Activated naive CD8-positive, alpha-beta T cell treated with anti-CD3 and anti-CD28 coated beads, Interleukin-2, amount 50 U/mL, for 24 hours (primary cell): ENCODE results near the gene STMN1.

Experiments used
- ATAC-seq: fragments of 150-1000 bp; cut with Tn5 transposase; one replicate; pipeline ENCODE4 v1.10.0; 2021
- DNase-seq: peaks from one replicate; pipeline ENCODE4 v3.0.0; 2021
- H3K27ac Mint-ChIP-seq: one replicate; pipeline ENCODE4 v1.8.0; 2021; ENCODE audit warnings: mild to moderate bottlenecking, mixed read lengths
- H3K27me3 Mint-ChIP-seq: one replicate; pipeline ENCODE4 v1.8.0; 2021; ENCODE audit warnings: mixed read lengths
- H3K36me3 Mint-ChIP-seq: one replicate; pipeline ENCODE4 v1.8.0; 2021; ENCODE audit warnings: low read depth, mixed read lengths
- H3K4me1 Mint-ChIP-seq: one replicate; pipeline ENCODE4 v1.8.0; 2021; ENCODE audit warnings: mixed read lengths
- H3K4me3 Mint-ChIP-seq: one replicate; pipeline ENCODE4 v1.8.0; 2021; ENCODE audit warnings: mild to moderate bottlenecking, moderate library complexity, mixed read lengths
- H3K9me3 Mint-ChIP-seq: one replicate; pipeline ENCODE4 v1.8.0; 2021; ENCODE audit warnings: mixed read lengths

Gene STMN1

DNA sequence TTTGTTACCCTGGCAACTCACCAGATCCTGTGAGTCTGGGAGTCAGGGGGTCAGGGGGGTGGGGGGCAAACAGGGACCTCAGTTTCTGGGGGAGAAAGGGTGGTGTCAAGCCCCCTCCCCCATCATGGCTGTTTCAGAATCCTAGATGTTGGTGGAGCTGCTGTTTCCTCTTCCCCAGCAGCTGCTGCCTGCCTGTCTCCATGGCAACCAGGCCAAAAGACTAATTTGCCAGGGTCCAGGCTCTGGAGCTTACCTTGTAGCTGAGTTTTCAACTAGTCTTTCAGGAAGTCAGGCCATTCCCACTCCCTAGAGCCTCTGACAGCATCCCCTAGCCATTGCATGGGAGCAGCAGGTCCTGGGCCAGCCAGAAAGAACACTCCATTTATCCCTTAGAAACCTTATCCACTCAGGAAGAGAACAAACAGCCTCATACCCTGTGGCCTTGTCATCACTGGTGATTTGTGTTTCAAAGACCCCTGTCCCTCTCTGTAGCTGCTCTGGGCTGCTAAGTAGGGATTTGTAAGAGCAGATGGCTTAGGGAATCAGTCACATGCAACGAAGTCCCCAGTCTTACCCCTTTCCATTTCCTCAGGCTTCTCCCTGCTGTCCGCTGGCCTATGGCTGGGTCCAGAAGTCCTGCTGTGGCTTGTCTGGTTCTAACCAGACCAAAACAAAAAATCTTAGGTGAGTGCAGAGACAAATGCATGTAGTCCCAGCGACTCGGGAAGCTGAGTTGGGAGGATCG lies 21.5 kb upstream of the STMN1 start:
- no peak for DNase-seq
- Mint-ChIP-seq H3K27me3 (peaks cover 9% of the 10 kb centered on the region), H3K27ac (no peak overlapping the region), H3K9me3 (no peaks in the 10 kb centered on the region), H3K36me3 (no peaks in the 10 kb centered on the region), H3K4me1 (peaks cover 13% of the 10 kb centered on the region), H3K4me3 (no peak overlapping the region)
- no peak for ATAC-seq

DNA sequence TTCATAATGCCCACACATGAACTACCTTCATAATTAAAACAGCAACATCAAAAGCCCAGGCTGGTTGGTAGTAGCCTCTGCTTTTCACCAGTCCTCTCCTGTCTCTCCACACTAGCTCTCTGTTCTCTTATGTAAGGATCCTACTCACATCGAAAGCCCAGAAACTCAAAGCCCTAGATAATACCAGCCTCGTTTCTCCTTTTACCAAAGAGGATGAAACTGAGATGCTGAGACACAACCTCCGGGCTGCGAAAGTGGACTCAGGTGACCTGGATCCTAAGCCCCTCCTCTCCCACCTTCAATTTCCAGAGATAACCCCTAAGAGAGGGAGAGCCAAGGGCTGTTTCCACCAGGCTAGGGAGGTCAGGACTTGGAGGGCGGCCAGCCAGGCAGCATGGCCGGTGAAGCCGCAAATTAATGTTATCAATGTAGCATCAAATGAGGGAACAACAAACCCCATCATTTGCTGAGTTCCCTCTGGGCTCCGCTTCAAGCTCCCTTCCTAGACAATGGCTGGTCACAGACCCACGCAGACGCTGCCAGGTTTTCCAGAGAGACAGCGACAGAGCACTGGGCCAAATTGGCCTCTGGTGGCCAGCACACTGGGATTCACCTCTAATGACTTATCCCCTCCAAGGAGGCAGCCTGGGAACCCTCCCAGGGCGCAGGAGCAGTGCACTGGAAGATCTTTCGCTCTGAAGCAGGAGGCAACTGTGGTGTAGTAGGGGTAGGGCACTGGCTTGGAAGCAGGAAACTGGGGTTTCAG lies 20.7 kb upstream of the STMN1 start:
- Mint-ChIP-seq H3K4me3 (no peak overlapping the region), H3K36me3 (no peaks in the 10 kb centered on the region), H3K4me1 (peaks cover 21% of the 10 kb centered on the region), H3K27me3 (peaks cover 9% of the 10 kb centered on the region), H3K9me3 (no peaks in the 10 kb centered on the region), H3K27ac (no peak overlapping the region)
- DNase-seq: no peak
- ATAC-seq: no peak

DNA sequence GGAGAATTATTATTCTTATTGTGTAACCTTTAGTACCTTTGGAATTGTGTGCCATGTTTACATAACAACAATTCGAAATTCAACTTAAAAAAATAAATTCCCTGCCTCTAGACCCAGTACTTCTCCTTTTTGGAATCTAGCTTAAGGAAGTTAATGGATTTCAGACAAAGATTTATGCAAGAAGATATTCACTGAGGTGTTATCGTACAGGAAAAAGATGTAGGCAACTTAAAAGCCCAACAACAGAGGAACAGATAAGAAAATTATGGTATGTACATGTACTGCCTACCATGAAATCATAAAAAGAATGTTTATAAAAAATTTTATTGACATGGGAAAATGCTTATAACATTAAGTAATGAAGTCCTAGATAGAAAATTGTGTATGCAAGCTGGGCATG lies 18.2 kb upstream of the STMN1 start:
- DNase-seq: no peak
- H3K27me3 Mint-ChIP-seq: peaks cover 9% of the 10 kb centered on the region
- H3K4me3 Mint-ChIP-seq: no peak overlapping the region
- ATAC-seq: no peak
- no peak overlapping the region for H3K27ac Mint-ChIP-seq
- H3K9me3 Mint-ChIP-seq: no peaks in the 10 kb centered on the region
- H3K36me3 Mint-ChIP-seq: no peaks in the 10 kb centered on the region
- H3K4me1 Mint-ChIP-seq: peaks cover 23% of the 10 kb centered on the region

DNA sequence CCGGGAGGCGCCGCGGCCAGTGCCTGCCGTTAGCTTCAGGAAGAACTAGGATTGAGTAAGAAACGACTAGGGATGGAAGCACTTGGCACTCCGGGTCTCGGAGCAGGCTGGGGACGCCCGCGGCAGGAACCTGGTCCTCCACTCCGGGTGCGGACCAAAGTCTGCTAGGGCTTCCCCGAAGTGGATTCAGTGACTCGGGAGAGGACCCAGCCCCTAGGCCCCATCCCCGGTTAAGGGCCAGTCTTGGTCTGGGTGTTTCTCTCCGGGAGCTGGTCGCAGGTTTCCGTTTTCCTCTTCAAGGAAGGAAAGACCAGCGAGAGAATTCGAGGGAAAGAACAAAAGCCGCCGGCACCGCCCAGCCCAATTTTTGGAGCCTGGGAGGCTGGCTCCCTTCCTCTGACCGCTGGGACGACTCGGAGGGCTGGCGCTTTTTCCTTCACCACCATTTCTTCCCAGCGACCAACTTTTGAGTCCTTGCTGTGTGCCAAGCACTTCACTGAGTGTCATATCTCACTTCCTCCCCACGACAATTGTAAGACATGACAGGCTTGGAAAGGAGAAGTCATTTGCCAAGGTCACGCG lies 16.8 kb upstream of the STMN1 start:
- ATAC-seq (peak; percentile 37), DNase-seq (peak; percentile 35)
- Mint-ChIP-seq H3K36me3 (no peaks in the 10 kb centered on the region), H3K27me3 (peaks cover 9% of the 10 kb centered on the region), H3K4me3 (peak overlapping the region; percentile 73), H3K4me1 (peaks cover 28% of the 10 kb centered on the region), H3K27ac (no peak overlapping the region), H3K9me3 (no peaks in the 10 kb centered on the region)

DNA sequence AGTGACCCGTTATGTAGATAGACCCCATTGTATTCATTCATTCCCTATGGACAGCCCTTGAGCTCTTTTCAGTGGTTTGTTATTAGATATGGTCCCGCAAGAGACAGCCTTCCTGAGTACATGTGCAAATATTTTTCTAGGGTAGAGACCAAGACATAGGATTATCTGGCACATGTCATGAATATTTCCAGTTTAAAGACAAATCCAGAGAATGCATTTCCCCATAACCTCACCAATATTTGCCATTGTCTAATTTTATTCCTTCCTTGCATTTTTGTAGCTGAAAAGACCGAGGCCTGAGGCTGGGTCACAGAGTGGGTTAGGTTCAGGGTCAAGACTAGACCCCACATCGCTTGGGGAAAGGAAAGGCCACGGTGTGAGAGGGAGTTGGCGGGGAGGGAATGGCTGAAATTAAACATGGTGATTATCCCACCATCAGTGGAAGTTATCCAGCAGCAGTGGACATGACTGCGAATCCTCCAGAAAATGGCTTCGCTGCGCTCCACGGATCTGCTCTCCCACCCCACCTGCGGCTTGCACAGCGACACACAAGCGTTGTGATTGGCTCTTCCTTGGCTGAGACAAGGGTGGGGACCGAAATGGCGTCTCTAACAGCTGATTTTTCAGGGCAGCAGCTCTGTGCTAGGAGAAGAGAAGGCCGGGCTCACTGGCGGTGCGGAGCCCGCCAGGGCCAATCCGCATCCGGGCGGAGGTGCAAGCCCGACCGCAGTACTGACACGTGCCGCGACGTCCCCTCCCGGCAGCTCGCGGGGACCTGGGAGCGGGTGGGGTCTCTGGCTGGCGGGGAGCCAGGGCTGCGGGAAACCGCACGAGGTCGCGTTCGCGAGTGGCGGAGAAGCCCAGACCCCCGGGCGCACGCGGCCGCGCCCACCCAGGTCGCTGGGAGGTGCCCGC lies 16.1 kb upstream of the STMN1 start:
- peak overlapping the region; percentile 60 for H3K27ac Mint-ChIP-seq

DNA sequence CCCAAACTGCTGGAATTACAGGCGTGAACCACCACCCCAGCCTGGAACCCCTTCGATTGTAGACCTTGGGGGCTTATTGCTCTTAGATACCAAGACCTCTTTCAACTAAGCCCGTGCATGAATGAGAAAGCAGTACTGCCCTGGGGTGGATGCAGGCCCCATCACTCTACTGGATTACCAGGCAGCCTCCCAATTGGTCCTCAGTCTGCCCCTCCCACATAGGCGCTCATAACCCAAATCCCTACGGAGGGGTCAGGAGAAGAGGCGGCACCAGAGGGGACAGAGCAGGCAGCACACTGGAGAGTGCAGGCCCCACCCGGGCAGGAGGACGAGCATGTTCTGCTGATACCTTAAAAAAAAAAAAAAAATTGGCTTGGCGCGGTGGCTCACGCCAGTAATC lies 12.4 kb upstream of the STMN1 start:
- H3K9me3 Mint-ChIP-seq: no peaks in the 10 kb centered on the region
- H3K4me3 Mint-ChIP-seq: no peak overlapping the region
- ATAC-seq (no peak), DNase-seq (no peak)
- H3K36me3 Mint-ChIP-seq: no peaks in the 10 kb centered on the region
- H3K27ac Mint-ChIP-seq: no peak overlapping the region
- peaks cover 4% of the 10 kb centered on the region for H3K27me3 Mint-ChIP-seq
- H3K4me1 Mint-ChIP-seq: peaks cover 26% of the 10 kb centered on the region

More for the DNA sequence above, 16.1 kb upstream of the STMN1 start:
- peak overlapping the region; percentile 73 for H3K4me3 Mint-ChIP-seq
- no peaks in the 10 kb centered on the region for H3K36me3 Mint-ChIP-seq
- peak; percentile 81 for ATAC-seq
- peak; percentile 46 for DNase-seq
- H3K9me3 Mint-ChIP-seq: no peaks in the 10 kb centered on the region
- peaks cover 9% of the 10 kb centered on the region for H3K27me3 Mint-ChIP-seq
- H3K4me1 Mint-ChIP-seq: peaks cover 32% of the 10 kb centered on the region

DNA sequence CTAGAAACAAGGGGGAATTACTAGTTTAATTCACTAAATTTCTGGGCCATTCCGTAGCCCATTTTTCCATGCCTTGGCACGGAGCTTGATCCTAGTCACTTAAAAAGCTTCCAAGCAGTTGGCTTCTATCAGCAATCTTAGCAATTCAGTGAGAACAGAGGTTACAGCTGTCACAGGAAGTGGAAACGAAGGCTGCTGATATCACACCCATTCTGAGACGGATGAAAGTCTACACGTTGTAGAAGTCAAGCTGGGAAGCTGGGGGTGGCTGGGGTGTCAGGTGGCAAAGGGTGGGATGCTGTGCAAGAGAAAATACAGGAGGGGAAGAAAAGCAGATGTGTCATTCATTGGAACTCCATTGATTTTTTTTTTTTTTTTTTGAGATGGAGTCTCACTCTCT lies 11.8 kb upstream of the STMN1 start:
- H3K36me3 Mint-ChIP-seq: no peaks in the 10 kb centered on the region
- ATAC-seq: no peak

DNA sequence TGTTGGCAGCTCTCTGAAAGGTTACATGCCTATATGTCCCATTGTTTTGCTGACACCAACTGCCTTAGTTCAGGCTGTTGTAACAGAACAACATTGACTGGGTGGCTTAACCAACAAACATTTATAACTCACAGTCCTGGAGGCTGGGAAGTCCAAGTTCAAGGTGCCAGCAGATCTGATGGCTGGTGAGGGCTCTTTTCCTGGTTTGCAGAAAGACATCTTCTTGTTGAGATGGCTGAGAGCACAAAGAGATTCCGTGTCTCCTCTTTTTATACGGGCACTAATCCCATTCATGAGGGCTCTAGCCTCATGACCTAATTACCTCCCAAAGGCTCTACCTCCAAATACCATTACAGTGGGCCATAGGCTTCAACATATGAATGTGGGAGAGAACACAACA lies 10.2 kb upstream of the STMN1 start:
- DNase-seq (no peak), ATAC-seq (no peak)
- Mint-ChIP-seq H3K9me3 (no peaks in the 10 kb centered on the region), H3K4me3 (no peak overlapping the region), H3K4me1 (peaks cover 9% of the 10 kb centered on the region), H3K27me3 (no peaks in the 10 kb centered on the region), H3K27ac (no peak overlapping the region), H3K36me3 (no peaks in the 10 kb centered on the region)

More for the DNA sequence above, 11.8 kb upstream of the STMN1 start:
- no peaks in the 10 kb centered on the region for H3K9me3 Mint-ChIP-seq
- no peak for DNase-seq
- H3K27ac Mint-ChIP-seq: no peak overlapping the region
- peaks cover 20% of the 10 kb centered on the region for H3K4me1 Mint-ChIP-seq
- no peak overlapping the region for H3K4me3 Mint-ChIP-seq
- H3K27me3 Mint-ChIP-seq: no peaks in the 10 kb centered on the region

DNA sequence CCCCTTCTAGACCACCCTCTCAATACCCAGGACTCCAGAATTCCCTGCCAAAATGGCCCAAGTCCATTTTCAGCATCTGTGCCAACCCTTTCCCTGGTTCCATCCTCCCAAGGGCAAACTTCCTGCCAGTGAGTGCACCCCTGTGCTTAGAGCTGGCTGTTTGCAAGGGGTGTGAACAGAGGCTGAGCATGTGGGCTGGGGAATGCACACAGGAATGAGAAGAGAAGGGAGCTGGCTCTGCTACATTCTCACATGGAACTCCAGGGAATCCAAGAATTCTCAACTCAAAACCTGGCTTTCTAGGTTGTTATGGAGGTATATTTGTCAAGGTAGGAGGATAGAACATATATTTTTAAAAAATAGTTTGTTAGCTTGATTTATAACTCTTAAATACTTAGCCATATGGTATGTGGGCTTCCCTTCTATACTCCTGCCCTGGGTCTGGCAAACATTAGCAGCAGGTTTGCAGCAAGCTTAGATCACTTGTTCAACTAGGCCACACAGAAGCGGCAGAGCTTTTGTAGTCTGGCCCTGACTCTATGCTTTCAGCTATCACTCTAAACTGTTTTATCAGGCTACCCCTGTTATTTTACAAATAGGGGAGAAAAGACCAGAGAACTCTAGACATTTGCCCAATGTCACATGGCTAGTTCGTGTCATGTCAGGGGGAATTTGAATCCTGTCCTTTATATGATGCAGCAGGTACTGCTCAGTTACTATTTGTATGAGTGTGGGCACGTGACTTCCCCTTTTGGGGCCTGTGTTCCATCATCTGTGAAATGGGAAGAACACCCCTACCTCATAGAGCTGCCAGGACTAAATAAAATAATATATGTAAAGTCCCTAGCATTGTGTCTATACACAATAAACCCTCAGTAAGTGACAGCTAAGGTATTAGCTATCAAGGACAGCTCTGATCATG lies 8.1 kb upstream of the STMN1 start:
- ATAC-seq (no peak), DNase-seq (no peak)
- Mint-ChIP-seq H3K36me3 (no peaks in the 10 kb centered on the region), H3K9me3 (no peaks in the 10 kb centered on the region), H3K27ac (no peak overlapping the region), H3K27me3 (no peaks in the 10 kb centered on the region), H3K4me3 (no peak overlapping the region), H3K4me1 (peaks cover 9% of the 10 kb centered on the region)

DNA sequence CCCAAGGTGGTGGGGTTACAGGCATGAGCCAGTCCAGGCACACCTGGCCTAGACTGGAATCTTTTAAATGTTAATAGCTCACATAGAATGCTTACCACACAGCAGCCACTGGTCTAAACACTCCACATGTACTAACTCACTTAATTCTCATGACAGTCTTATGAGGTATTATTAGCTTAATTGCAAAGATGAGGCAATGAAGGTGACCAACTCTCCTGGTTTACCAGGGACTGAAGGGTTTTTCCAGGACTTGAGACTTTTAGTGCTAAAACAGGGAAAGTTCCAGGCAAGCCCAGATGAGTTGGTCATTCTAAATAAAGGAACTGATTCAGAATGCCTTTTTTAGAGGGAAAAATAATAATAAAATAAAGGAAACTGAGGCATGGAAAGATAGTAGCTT lies 7.0 kb upstream of the STMN1 start:
- H3K36me3 Mint-ChIP-seq: no peaks in the 10 kb centered on the region
- ATAC-seq (no peak), DNase-seq (no peak)
- no peak overlapping the region for H3K4me3 Mint-ChIP-seq
- no peaks in the 10 kb centered on the region for H3K9me3 Mint-ChIP-seq
- no peaks in the 10 kb centered on the region for H3K27me3 Mint-ChIP-seq
- H3K4me1 Mint-ChIP-seq: peaks cover 6% of the 10 kb centered on the region
- no peak overlapping the region for H3K27ac Mint-ChIP-seq

DNA sequence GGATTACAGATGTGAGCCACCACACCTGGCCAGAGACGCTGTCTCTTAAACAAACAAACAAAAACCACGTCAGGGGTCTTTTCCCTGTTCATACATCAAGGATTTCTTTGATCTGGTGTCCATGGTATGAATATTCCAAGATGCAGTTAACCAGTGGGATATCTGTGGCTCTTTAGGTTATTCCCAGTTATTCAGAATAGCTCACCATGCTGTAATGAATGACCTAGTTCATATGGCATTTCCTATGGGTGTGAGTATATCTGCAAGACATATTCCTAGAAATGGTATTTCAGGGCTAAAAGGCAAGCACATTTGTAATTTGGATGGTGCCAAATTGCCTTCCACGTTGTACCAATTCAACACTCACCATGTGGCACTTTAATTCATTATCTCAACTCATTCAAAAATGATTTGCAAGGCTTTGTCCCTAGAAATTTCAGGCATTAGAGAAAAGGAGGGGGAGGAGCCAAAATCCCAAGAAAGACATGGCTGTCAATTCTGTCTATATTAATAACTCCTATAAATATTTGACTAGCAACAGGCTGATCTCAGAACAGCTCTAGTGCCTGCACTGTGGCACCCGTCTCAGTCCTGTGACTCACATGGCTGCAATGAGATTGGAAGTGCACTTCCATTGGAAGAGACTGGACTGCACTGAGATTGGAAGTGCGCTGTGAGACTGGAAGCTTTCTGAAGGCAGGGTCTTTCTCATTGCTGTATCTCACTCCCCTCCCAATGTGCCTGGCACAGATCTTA lies 6.0 kb upstream of the STMN1 start:
- no peaks in the 10 kb centered on the region for H3K4me1 Mint-ChIP-seq
- H3K9me3 Mint-ChIP-seq: no peaks in the 10 kb centered on the region
- H3K27me3 Mint-ChIP-seq: no peaks in the 10 kb centered on the region
- H3K4me3 Mint-ChIP-seq: no peak overlapping the region
- peak overlapping the region; percentile 27 for H3K27ac Mint-ChIP-seq
- no peak for ATAC-seq
- H3K36me3 Mint-ChIP-seq: no peaks in the 10 kb centered on the region
- DNase-seq: no peak

DNA sequence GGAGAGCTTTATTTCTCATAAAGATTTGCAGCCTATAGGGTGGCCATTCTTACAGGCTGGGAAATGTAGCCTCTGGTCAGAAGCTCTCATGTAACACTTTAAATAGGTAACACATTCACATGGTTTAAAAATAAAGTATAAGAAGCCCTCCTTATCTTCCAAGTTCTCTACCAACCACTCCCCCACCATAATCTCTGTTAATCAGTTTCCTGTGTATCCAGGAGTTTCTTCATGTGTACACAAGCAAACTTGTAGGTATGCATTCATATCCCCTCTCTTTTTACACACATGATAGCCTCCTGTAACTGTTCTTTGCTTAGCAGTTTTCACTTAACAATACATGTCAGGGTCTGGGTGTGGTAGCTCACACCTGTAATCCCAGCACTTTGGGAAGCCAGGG lies 4.9 kb upstream of the STMN1 start:
- H3K4me3 Mint-ChIP-seq: no peak overlapping the region
- H3K27ac Mint-ChIP-seq: no peak overlapping the region
- DNase-seq (no peak), ATAC-seq (no peak)
- no peaks in the 10 kb centered on the region for H3K9me3 Mint-ChIP-seq
- H3K36me3 Mint-ChIP-seq: no peaks in the 10 kb centered on the region
- H3K27me3 Mint-ChIP-seq: no peaks in the 10 kb centered on the region
- peaks cover 6% of the 10 kb centered on the region for H3K4me1 Mint-ChIP-seq

DNA sequence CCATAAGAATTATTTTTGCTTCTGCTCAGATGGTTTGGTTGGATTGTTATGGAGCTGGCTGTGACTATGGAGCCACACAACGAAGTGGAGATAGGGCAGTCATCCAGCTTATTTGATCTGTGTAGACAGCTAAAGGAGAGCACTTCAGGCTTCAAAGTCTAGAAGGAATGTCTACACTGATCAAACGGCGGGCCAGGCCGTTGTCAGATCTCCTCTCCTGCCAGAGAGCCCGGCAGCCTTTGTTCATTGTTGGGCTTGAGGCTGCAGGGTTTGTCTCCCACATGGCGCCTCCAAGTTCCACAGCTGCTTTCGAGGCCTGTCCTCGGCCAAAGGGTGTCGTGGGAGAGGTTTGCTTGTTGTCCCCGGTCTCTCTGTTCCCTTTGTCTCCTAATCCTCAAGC lies 2.8 kb upstream of the STMN1 start:
- H3K27me3 Mint-ChIP-seq: no peaks in the 10 kb centered on the region
- peaks cover 11% of the 10 kb centered on the region for H3K36me3 Mint-ChIP-seq
- no peak overlapping the region for H3K27ac Mint-ChIP-seq
- peaks cover 16% of the 10 kb centered on the region for H3K4me1 Mint-ChIP-seq
- H3K4me3 Mint-ChIP-seq: no peak overlapping the region
- no peak for DNase-seq
- no peaks in the 10 kb centered on the region for H3K9me3 Mint-ChIP-seq
- no peak for ATAC-seq
